PC-9 (cell line): ENCODE results near the gene LUZP2. TPM values are rescaled to one million over a fixed set of nuclear protein-coding genes. Genes with fewer than 3 reads are reported as not detected.

Source experiments
- BruUV-seq: library from RNA; stranded (reverse); fragments of 400-500 nt; replicated peaks from 2 replicates; lab custom pipeline; 2021; lab: Mats Ljungman, UMichigan
- CTCF ChIA-PET: fragments of 300-600 bp; sonication (Branson Sonifier 250); formaldehyde crosslinking; loops from one replicate; lab custom pipeline; 2022; ENCODE audit warnings: antibody characterized with exemption; lab: Charles Lee
- POLR2A ChIA-PET: fragments of 300-600 bp; sonication (Branson Sonifier 250); formaldehyde crosslinking; loops from one replicate; lab custom pipeline; 2022; ENCODE audit warnings: antibody characterized with exemption; ENCODE audit not compliant: unreplicated experiment; lab: Charles Lee
- DNase-seq, 2 experiments: peaks; one replicate each; pipeline versions ENCODE4 v3.0.0 to v3.0.0-alpha.2; 2015 to 2022; ENCODE audit warnings: mixed read lengths in 1 of 2
- H2AFZ ChIP-seq: fragments of 200-600 bp; sonication (generic); 2 replicates; pipeline ENCODE4 v1.8.1; 2017; ENCODE audit warnings: antibody characterized with exemption
- H3F3A ChIP-seq: fragments of 200-600 bp; sonication (generic); 2 replicates; pipeline ENCODE4 v1.8.1; 2017; ENCODE audit warnings: antibody characterized with exemption, mild to moderate bottlenecking, low read depth; ENCODE audit not compliant: insufficient read depth
- H3K27ac ChIP-seq: fragments of 200-600 bp; sonication (generic); 2 replicates; pipeline ENCODE4 v1.6.1; 2016; ENCODE audit warnings: mixed run types
- H3K27me3 ChIP-seq: fragments of 200-600 bp; sonication (generic); 2 replicates; pipeline ENCODE4 v1.6.1; 2016; ENCODE audit warnings: low read depth, mixed run types; ENCODE audit not compliant: insufficient read depth
- H3K36me3 ChIP-seq: fragments of 200-600 bp; sonication (generic); 2 replicates; pipeline ENCODE4 v1.6.1; 2016; ENCODE audit warnings: low read depth, mixed run types
- H3K4me1 ChIP-seq: fragments of 200-600 bp; sonication (generic); replicated peaks from 2 replicates; pipeline ENCODE4 v1.6.1; 2016; ENCODE audit warnings: mixed run types; ENCODE audit not compliant: insufficient read depth
- H3K4me2 ChIP-seq: fragments of 200-600 bp; sonication (generic); 2 replicates; pipeline ENCODE4 v1.6.1; 2017; ENCODE audit warnings: mixed run types
- H3K4me3 ChIP-seq: fragments of 200-600 bp; sonication (generic); 2 replicates; pipeline ENCODE4 v1.6.1; 2016; ENCODE audit warnings: mixed run types
- H3K79me2 ChIP-seq: fragments of 200-600 bp; sonication (generic); 2 replicates; pipeline ENCODE4 v1.6.1; 2017; ENCODE audit warnings: low read depth, mixed run types
- H3K9me2 ChIP-seq: fragments of 200-600 bp; sonication (generic); 2 replicates; pipeline ENCODE4 v1.8.1; 2017; ENCODE audit warnings: mild to moderate bottlenecking; ENCODE audit not compliant: insufficient read depth
- H3K9me3 ChIP-seq: fragments of 200-600 bp; sonication (generic); 2 replicates; pipeline ENCODE4 v1.8.1; 2016; ENCODE audit warnings: low read depth; ENCODE audit not compliant: insufficient read depth
- H4K20me1 ChIP-seq: fragments of 200-600 bp; sonication (generic); 2 replicates; pipeline ENCODE4 v1.8.1; 2017; ENCODE audit not compliant: insufficient read depth
- EZH2 ChIP-seq: fragments of 200-600 bp; sonication (generic); IDR thresholded peaks from 2 replicates; pipeline ENCODE4 v1.8.0; 2017; ENCODE audit warnings: antibody characterized with exemption, low read depth
- intact Hi-C: fragments of 100-400 bp; cut with micrococcal nuclease; formaldehyde crosslinking; loops from one replicate; pipeline ENCODE4 v1.10.0; 2022; ENCODE audit not compliant: unreplicated experiment
- total RNA-seq: library from RNA; stranded (reverse); gene quantifications from 2 replicates; pipeline ENCODE4 v1.2.3, GENCODE V29; 2021
- TF ChIP-seq, protein P1 (sequence below): fragments of 200-600 bp; sonication (generic); conservative IDR thresholded peaks from 2 replicates; pipeline ENCODE4 v1.6.1; 2017; ENCODE audit warnings: mixed run types, antibody characterized with exemption, mild to moderate bottlenecking, moderate library complexity

LUZP2 gene
- total RNA-seq, 1 experiment from 2014 or later: 0.15 TPM

DNA sequence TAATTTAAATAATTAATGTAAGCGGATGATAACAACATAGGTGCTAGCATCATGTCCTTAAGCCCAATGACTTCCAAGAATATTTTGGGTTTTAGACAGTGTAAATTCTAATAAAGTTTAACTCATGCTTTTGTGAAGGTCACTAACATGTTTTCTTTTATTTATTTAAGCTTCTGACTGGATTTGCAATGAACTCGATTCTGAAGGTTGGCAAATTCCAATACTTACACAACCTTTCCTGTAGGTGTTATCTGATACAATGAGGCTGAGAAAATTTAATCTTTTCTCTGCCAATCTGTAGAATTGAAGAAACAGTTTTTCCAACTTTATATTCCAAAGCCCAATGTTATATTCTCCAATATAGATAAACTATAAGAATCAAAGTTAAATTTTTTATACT is 311.3 kb downstream of the LUZP2 start:
- ChIA-PET CTCF (no interaction called here), POLR2A (no interaction called here)
- Histone ChIP-seq H3K4me1 (no peaks in the 10 kb centered on the region), H3K4me3 (no peak overlapping the region), H3K36me3 (no peaks in the 10 kb centered on the region), H3K9me3 (no peaks in the 10 kb centered on the region), H4K20me1 (no peaks in the 10 kb centered on the region), H3K27me3 (no peaks in the 10 kb centered on the region), H3K27ac (no peak overlapping the region), H3K9me2 (no peaks in the 10 kb centered on the region; the same call in 1 of the 2 replicates), H3K4me2 (no peak overlapping the region), H3F3A (no peaks in the 10 kb centered on the region), H3K79me2 (no peaks in the 10 kb centered on the region), H2AFZ (no peak overlapping the region)
- BruUV-seq: no TSS peak
- no peak for TF ChIP-seq EZH2
- TF ChIP-seq, protein P1, sequence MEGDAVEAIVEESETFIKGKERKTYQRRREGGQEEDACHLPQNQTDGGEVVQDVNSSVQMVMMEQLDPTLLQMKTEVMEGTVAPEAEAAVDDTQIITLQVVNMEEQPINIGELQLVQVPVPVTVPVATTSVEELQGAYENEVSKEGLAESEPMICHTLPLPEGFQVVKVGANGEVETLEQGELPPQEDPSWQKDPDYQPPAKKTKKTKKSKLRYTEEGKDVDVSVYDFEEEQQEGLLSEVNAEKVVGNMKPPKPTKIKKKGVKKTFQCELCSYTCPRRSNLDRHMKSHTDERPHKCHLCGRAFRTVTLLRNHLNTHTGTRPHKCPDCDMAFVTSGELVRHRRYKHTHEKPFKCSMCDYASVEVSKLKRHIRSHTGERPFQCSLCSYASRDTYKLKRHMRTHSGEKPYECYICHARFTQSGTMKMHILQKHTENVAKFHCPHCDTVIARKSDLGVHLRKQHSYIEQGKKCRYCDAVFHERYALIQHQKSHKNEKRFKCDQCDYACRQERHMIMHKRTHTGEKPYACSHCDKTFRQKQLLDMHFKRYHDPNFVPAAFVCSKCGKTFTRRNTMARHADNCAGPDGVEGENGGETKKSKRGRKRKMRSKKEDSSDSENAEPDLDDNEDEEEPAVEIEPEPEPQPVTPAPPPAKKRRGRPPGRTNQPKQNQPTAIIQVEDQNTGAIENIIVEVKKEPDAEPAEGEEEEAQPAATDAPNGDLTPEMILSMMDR: no peak
- intact Hi-C loops: no loop called here
- DNase-seq: no peak

- no peak overlapping the region for H3K4me3 ChIP-seq
- no peak overlapping the region for H3K4me2 ChIP-seq
- H3K4me1 ChIP-seq: no peaks in the 10 kb centered on the region
- H3K9me2 ChIP-seq: no peaks in the 10 kb centered on the region; the same call in 1 of the 2 replicates
- no peak overlapping the region for H2AFZ ChIP-seq
- no peaks in the 10 kb centered on the region; the same call in 1 of the 2 replicates for H3K9me3 ChIP-seq
- H3F3A ChIP-seq: no peaks in the 10 kb centered on the region
- H3K79me2 ChIP-seq: no peaks in the 10 kb centered on the region
- no peaks in the 10 kb centered on the region; the same call in 1 of the 2 replicates for H4K20me1 ChIP-seq
- no peak overlapping the region for H3K27ac ChIP-seq
- TF ChIP-seq EZH2: no peak
- TF ChIP-seq, protein P1: no peak
- BruUV-seq: no TSS peak
- POLR2A ChIA-PET: no interaction called here
- intact Hi-C loops: no loop called here
- CTCF ChIA-PET: no interaction called here
- DNase-seq: no peak
- H3K36me3 ChIP-seq: no peaks in the 10 kb centered on the region
- no peaks in the 10 kb centered on the region for H3K27me3 ChIP-seq
These were observed 322.2 kb downstream of the LUZP2 start for GRCh38 chr11:24819006-24819405.

DNA sequence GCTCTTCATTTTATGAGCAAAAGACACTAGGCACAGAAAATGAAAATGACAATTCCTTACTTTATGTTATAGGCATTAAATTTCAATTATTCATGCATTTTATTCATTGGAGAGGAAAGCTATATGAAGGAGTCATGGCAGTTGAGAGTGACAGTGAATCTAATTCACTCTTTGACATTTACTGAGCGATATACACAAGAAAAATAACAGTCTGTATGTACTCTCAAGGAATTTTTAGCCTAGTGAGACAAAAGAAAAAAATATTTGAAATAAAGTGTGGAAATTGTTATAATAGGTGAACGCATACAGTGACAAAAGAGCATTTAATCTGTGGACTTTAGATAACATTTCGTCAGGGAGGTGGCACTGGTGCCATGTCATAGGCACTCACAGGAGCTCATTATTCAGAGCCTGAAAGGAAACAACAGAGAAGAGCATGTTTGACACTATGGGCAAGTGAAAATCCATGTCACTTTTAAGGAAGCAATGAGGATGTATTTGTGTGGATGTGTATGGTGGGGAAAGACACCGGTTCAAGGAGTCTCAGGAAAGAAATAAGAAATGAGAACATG is 323.1 kb downstream of the LUZP2 start:
- Histone ChIP-seq H3K27me3 (no peaks in the 10 kb centered on the region), H3K36me3 (no peaks in the 10 kb centered on the region), H2AFZ (no peak overlapping the region), H3K9me2 (no peaks in the 10 kb centered on the region; the same call in 1 of the 2 replicates), H3K9me3 (no peaks in the 10 kb centered on the region; the same call in 1 of the 2 replicates), H3K4me1 (no peaks in the 10 kb centered on the region), H3F3A (no peaks in the 10 kb centered on the region), H4K20me1 (no peaks in the 10 kb centered on the region; the same call in 1 of the 2 replicates), H3K4me3 (no peak overlapping the region), H3K4me2 (no peak overlapping the region), H3K27ac (no peak overlapping the region), H3K79me2 (no peaks in the 10 kb centered on the region)
- DNase-seq: no peak
- POLR2A ChIA-PET: no interaction called here
- BruUV-seq: no TSS peak
- CTCF ChIA-PET: no interaction called here
- TF ChIP-seq EZH2: no peak
- TF ChIP-seq, protein P1: no peak
- intact Hi-C loops: no loop called here
